AG08395 (cell line): ENCODE measurements around the gene C3orf20.
"Not testable (repeated sequence)": the region's sequence is repeated elsewhere in the genome, so short reads cannot be mapped to it uniquely, and the experiment has no call there.

ENCODE experiments used
- DNase-seq: peaks from one replicate; pipeline ENCODE4 v3.0.0; 2012; ENCODE audit warnings: mixed read lengths, low spot score

Gene C3orf20

DNA sequence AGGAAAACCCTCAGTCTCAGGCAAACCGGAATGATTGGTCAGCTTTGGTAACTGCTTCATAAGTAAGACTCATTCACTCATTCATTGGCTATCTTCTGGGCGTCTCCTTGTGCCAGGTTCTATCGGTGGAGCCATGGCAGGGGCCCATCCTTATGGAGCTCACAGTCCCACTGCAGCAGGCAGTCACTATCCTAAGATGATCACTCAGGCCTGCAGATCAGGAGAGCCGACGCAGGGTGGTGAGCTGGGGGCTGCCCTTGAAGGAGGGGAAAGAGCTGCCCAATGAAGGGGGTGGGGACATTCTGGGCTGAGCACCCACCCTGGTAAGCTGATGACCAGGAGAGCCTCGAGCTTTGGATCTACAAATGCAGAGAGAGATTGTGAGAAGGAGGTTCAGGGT is 123.3 kb downstream of the C3orf20 start:
- no peak for DNase-seq

DNA sequence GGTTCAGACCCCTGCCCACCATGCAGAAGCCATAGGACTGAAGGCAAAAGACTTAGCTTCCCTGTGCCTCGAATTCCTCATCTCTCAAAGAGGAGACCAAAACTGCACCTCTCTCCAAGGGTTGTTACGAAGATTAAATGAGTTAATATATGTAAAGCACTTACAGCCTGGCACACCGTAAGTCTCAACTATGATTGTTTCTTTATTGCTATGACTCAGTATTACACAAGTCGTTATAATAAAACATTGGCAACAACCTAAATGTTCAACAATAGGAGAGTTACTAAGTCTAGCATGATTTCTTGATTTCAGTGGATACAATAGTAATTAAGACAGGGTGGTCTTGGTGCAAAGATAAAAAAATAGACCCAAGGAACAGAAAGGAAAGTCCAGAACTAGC is 124.2 kb downstream of the C3orf20 start:
- DNase-seq: no peak

DNA sequence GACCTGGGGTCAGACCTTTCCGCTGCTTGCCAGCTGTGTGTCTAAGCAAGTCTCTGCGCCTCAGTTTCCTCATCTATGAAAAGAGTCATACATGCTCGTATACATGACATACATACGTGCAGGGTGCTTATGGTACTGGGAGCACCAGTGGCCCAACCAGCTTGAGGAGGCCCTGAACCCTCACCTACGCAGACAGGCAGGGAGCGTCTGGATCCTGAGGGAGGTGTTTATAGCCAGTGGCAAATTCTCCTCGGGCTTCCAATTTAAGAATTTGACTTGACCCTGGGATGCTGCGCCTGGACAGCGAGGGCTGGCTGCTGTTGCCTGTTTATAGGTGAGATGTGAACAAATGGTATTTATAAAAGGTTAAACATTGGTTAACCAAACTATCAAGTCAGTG is 126.1 kb downstream of the C3orf20 start:
- DNase-seq: no peak

DNA sequence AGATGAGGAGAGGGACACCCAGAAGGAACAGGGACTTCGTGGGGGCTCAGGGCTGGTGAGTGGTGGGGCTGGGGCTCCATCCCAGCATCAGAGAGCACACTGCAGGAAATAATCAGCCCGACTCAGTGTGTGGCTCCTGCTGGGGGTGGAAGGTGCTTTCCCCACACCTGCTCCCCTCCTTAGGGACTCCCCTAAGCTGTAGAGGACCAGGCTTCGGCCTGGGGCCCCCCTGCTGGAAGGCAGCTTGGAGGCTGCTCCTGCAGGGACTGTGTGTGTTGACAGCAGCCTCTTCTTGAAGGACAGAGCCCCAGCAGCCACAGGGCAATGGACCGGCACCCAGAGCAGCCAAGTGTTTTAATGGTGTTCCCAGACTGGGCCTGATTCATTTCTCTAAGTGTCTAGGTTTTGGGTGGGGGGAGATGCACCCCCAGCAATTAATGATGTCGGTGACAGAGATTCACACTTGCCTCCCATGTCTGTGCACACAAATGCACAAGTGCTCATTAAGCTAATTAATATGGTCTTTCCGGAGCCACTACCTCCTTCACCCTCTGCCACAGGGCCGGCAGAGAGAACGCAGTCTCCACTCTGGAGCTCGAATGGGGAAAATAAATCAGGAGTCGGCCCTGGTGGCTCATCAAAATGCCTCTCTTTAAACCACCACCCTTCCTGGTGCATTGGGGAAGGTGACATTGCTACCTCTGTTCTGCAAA is 126.9 kb downstream of the C3orf20 start:
- DNase-seq: no peak

DNA sequence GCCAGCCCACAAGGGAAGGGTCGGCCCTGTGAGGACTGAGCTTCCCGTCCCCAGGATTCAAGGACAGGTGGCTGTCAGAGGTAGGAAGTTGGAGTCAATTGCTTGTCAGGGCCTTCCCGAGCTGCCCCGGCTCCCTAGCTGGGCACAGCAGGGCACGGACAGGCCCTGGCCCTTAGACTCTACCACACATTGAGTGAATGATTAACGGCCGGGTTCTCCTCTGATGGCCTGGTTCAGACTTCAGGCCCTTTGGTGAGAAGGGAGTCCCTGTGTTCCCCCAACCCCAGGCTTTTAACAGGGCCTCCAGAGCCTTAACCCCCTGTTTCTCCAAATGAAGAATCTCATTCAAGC is 127.4 kb downstream of the C3orf20 start:
- DNase-seq: no peak

DNA sequence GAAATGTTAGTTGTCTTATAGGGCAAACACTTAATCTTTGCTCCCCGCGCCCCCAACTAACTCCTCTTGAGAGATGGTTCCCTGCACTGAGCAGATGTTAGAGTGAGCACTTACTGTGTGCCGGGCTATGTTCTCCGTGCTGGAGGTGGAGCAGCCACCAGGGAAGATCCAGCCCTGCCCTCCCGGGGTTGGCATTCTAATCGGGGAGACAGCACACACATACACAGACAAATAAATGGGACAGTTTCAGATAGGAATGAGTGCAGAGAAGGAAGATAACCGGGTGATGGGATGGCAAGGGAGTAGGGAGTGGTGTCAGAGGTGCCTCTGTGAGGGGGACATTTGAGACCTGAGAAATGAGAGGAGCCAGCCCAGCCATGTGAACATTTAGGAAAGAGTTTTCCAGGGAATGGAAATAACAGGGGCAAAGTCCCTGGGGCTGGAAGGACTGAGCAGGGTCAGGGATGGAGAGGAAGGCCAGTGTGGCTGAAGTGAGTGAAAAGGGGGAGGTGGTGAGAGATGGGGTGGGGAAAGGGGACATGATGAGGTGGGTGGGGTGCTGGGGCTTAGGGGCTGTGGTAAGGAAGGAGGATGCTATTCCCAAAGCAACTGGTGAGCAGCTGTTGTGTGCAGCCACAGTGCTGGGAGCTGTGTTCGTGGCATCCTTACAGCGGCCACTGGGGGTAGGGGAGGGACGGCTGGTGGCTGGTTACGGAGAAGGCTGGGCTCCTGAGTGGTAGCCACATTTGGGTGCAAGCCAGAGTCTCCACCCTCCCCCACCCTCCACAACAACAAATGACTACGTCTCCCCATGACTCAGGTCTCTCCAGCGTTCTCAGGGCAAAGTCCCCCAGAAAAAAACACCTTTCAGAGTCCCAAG is 128.4 kb downstream of the C3orf20 start:
- DNase-seq: peak; percentile 68

DNA sequence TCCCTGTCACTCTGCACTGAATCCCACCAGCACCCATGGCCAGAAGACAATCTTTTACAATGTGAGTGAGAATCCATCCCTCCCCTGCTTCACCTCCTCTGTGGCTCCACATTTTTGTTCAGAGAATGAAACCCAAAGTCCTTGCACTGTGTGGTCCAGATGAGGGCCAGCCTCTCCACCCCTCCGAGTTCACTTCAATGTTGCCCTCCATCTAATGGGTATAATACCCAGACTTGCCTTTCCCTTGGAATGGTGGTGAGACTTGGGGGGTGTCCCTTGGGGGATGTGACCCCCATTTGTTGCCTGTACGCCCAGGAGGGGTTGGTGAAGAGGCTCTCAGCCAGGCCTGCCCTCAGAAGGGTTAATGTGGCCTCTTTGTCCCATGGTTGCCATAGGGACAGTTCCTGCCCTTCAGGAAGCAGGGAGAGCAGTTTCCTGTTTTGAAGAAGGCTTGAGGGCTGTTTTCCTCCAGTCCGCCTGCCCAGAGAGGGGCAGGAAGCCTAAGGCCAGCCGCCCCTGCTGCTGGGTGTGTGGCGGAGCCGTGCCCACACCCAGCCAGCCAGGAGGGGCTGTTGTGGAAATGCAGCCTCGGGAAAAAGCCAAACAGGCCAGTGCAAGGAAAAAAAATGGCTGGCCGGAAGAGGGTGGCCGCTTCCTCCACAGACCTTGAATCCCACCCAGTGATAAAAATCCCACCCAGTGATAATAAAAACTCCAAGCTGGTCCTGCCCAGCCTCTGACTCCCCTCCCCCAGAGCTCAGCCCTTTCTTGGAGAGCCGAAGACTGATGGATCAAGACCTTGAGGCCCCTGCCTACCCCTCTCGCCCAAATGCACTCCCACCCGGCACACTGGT is 129.3 kb downstream of the C3orf20 start:
- DNase-seq: no peak

DNA sequence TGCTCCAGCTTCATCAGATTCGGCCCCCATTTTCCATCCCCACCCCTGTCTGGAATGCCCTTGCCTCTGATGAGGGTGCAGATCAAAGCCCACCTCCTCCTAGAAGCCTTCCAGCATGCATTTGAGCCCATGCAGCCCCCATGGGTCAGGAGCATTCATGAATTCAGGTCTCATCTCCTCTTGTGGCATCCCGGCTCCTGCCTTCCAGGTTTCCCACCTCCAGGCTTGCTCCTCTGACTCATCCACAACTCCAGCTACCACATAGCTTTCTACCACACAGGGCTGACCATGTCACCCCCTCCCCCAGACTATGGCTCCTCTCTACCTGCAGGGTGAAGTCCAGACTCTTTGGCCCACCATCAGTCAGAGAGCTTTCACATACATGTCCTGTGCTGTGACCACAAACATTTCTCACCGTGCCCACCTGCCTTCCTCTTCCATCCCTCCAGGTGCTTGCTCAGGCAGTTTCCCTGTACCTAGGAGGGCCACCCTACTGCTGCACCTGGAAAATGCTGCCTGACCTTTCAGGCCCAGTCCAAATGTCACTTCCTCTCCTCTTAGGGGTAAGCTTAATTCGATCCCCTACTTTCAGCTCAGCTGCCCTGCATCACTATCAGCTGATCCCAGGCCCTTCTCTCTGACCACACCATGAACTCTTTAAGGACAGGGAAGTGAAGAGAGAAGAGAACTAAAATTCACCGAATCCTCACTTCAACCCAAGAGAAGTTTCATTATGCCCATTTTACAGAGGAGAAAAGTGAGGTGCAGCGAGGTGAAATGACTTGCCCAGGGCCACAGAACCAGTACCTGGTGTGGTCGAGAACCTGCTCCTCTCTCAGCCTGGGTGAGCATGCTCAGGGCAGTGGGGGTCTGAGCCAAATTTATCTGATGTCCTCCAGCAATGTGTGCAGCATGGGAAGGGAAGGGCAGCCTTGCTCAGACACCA is 130.2 kb downstream of the C3orf20 start:
- DNase-seq: no peak

DNA sequence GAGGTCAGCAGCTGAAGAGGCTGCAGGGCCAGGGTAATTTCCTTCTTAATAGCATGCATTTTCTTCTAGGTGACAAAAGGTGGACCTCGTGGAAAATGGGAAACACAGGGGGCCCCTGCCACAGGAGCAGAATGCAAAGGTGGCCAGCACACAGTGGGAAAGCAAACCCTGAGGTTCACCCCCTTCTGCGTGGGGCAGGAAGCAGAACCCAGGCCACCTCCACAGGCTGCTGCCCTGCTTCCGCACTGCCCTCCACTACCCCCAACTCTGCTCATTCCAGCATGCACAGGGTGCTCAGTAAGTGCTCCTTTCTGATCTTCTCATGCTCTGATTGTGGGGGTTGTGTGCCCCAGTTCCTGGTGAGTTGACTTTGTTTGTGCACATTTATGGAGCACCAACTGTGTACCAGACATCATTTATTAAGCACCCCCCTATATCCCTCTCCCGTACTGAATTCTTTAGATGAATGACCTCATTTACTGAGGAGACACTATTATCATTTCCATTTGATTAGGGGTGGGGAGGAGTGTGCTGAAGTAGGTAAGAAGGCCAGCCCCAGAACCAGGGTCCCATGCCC is 131.1 kb downstream of the C3orf20 start:
- DNase-seq: no peak

DNA sequence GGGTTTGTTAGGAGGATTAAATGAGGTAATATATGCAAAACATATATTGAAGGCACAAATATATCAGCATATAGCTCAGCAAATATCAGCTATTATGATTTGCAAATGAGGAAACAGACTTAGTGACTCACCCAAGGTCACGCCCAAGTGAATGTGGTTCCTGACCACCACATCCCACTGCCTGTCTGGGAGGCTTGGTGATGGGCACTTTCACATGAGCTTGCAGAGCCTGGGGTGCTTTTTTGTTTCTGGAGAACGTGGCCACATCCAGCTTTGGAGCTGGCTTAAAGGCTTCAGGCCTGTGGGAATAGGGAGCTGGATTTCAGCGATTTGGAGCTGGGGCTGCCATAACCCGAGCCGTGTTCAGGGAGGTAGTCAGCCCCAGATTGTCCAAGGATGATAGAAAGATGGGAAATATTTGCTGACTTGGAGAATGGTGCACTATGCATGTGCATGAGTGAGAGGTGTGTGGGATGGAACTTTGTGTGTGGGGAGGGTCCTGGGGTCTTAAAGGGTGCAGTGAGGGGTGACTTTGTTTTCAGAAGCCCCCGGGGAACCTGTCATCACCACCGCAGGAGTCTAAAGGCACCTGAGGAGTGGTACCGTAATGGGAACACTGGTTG is 131.8 kb downstream of the C3orf20 start:
- no peak for DNase-seq

DNA sequence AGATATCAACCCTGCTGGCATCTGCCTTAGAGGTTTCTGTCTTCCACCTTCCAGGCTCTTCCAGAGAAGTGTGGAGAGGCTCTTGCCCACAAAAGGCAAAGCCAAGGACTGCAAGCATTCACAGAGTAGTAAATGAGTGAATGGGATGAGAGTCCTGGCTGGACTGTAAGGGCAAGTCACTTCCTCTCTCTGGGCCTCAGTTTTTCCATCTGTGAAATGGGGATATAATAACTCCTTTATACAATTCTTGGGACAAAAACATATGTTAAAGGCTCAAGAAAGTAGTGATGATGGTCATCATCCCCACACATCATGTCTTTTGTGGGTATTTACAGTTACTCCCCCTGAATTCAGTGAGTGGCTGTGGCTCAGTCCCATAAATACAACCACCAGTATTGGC is 133.1 kb downstream of the C3orf20 start:
- no peak for DNase-seq

DNA sequence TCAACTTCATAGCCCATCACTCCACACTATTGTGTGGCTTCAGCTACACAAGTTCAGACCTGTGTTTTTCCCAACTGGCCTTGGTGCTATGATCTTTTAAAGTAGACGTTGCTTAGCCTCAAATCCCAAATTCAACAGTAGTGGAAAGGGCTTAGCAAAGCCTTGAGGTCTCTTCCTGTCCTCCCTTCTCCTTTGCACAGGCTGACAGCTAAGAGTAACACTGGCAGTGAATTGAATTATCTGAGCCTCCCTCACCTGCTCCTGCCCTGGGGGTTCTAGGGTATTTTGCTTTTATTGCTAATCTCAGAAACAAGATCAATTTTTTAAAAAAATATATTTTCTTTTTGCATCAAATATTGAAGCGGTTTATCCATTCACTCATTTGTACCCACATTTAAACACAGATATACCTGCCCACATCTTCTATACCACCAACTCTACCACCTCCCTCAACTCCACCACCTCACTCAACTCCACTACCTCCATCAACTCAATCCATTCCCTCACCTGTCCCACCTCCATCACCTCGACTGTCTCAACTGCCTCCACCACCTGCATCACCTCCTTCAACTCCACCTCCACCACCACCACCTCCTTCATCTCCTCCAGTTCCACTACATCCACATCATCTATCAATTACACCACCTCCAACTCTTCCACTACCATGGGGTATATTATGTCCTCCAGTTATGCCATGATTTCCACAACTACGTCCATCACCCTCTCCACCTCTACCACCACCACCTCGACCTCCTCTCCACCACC is 133.7 kb downstream of the C3orf20 start:
- DNase-seq: no peak

DNA sequence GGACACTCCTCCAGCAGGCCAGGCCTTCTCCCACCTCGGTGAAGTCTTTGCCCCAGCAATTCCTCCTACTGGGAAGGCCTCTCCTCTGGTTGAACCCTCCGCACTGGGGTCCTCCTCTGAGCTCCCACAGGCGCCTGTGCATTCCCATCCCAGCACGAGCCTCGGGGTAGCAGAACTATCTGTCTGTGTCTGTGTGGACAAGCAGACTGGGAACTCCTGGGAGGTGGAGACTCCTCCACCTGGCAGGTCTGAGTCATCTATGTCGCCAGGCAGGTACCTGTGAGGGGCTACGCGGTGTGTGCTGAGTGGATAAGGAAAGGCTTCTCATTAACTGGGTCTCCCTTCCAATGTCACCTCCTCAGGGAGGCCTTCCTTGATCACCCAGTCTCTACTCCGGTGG is 134.7 kb downstream of the C3orf20 start:
- DNase-seq: not testable (repeated sequence)

DNA sequence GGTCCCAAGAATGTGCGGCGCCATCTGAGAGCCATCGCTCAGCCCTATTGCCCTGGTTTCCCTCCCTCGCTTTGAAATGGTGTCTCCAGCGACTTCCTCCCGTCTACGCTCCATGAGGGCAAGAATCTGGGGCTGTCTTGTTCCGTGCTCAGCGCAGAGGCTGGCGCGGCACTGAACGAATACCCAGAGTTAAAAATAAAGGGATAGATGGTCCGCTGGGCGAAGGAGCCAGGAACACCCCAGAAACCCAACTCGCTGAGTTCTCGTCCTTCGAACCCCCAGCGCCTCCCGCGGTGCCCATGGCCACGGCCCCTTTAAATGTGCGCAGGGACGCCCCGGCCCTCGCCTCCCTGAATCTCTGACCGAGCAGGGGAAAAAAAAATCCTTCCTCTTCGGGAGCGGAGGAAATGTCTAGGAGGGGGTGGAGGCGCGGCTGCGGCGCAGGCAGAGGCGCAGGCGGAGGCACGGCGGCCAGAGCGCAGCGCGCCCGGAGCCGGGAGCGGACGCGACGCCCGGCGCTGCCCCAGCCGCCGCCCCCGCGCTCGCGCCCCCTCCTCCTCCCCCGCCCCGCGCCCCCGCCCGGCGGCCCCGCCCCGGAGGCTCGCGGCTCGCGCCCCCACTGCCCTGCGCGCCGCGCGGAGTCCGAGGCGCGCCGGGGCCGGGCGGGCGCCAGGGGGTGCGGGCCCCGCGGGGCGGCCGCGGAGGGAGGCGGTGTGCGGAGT is 135.3 kb downstream of the C3orf20 start:
- DNase-seq: no peak

DNA sequence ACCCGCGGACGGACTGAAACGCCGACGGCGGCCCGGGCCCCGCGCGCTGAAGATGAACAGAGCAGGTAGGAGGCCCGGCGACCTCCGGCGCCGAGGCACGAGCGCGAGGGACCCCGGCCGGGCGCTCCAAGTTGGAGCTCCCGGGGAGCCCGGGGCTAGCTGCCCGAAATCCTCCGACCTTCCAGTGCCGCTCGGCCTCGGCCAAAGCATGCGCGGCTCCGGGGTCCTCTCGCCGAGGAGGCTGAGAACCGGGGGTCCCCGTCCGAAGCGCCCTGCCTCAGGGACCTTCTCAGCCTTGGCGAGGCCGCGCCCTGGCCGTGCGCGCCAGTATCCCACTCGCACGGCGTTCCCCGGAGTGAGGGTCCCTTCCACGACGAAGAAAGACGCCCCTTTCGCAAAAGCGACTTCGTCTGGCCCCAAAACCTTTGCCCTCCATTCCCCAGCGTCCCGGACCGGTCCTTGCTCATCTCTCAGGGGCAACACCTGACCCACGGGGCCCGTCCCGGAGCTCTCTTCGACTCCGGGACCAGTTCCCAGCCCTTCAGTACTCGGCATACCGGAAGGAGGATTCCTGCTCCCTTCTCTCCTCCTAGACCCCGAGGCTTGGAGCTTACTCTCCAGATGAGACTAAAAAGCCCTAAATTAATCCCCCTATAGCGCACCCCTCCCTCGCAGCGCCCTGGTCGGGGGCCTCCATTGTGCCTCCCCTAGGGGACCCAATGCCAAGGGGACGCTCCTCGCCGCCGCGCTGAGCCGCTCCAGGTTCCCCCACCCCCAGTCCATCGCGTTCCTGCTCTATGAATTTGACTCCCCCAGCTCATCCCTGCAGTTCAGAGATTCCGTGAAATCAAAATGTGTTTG is 136.1 kb downstream of the C3orf20 start:
- DNase-seq: no peak

DNA sequence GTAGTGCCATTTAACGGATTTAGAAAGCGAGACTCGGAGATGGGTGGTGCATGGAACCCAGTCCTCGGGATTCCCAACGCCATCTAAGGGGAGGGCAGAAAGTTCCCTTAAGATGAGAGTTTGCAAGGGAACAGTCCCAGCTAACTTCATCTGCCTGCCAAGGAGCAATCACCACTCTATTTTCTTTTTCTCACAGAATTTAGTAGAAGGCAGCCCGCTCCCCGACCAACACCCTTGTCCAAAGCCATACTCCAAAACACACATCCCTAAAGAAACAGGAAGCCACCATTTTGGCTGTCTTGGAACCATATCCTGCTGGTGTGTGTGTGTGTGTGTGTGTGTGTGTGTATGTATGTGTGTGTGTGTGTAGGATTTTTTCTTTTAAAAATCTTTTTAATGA is 136.7 kb downstream of the C3orf20 start:
- no peak for DNase-seq

DNA sequence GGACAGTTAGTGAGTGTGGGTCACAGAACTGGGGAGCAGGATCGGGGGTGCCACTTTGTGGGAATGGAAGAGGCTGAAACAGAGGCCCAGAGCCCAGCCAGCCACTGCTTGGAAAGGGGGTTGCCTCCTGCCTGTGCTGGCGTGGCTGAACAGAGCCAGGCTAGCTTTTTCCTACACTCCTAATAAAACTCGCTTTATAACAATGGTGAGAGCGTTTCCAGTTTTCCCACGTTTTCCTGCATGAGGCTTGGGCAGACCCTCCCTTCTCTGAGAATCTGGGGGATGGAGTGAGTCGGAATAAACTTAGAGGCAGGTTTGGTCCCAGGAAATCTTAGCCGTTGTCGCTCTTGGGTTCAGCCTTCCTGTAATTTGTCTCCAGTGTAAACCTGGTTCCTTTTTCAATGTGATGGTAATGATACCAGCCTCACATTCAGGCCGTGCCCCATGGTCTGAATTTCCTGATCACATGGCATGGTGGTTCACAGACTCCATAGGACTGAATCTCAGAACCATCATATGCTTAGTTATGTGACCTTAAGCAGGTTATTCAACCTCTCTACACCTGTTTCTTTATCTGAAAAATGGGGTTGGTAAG is 137.4 kb downstream of the C3orf20 start:
- DNase-seq: no peak

DNA sequence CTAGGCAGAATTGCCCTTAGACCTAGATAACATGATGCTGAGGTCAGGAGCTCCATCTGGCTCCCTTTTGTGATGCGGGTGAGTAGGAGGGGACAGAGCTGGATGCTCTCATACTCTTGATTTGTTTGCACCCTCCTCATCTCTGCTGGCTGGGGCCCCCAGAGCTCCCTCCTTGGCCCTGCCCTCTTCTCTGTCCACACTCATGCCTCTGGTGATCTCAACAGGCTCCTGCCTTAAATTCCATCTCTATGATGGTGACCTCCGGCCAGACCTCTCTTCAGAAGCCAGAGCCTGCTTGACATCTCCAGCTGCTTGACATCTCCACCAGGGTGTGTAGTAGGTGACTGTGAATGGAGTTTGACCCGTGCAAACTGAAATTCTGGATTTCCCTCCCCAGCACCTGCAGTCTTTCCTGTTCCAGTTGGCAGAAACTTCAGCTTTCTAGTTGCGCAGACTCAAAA is 139.5 kb downstream of the C3orf20 start:
- no peak for DNase-seq
